HEK293T (cell line): ENCODE measurements around the gene ANKRD63.

ENCODE experiments used
- CTCF ChIA-PET: fragments of 350-600 bp; formaldehyde crosslinking; extraction: SDS; loops from one replicate; lab custom pipeline; 2021; ENCODE audit warnings: antibody characterized with exemption, inconsistent platforms; lab: Yijun Ruan, JAX
- POLR2A ChIA-PET: fragments of 350-600 bp; formaldehyde crosslinking; extraction: SDS; loops from one replicate; lab custom pipeline; 2020; ENCODE audit warnings: antibody characterized with exemption, inconsistent platforms; lab: Yijun Ruan, JAX
- DNase-seq: peaks from one replicate; pipeline ENCODE4 v3.0.0; 2012; ENCODE audit warnings: mixed read lengths; ENCODE audit errors: extremely low spot score
- ARNT ChIP-seq: fragments of 450-650 bp; IDR thresholded peaks from 2 replicates; pipeline ENCODE4 v1.6.1; 2017; ENCODE audit warnings: mild to moderate bottlenecking
- BHLHE40 ChIP-seq: fragments of 450-650 bp; IDR thresholded peaks from 2 replicates; pipeline ENCODE4 v1.6.1; 2016; ENCODE audit warnings: mild to moderate bottlenecking, moderate library complexity, borderline replicate concordance
- CTBP1 ChIP-seq: fragments of 450-650 bp; IDR thresholded peaks from 2 replicates; pipeline ENCODE4 v1.6.1; 2016; ENCODE audit warnings: borderline replicate concordance
- ELF4 ChIP-seq: fragments of 450-650 bp; IDR thresholded peaks from 2 replicates; pipeline ENCODE4 v1.6.1; 2017; ENCODE audit warnings: antibody characterized with exemption
- FOXA1 ChIP-seq: fragments of 450-650 bp; IDR thresholded peaks from 2 replicates; pipeline ENCODE4 v1.6.1; 2016; ENCODE audit warnings: mild to moderate bottlenecking
- FOXK2 ChIP-seq: fragments of 450-650 bp; IDR thresholded peaks from 2 replicates; pipeline ENCODE4 v1.6.1; 2016; ENCODE audit warnings: mild to moderate bottlenecking
- FOXM1 ChIP-seq: fragments of 450-650 bp; IDR thresholded peaks from 2 replicates; pipeline ENCODE4 v1.6.1; 2017; ENCODE audit warnings: mild to moderate bottlenecking, borderline replicate concordance
- HDGF ChIP-seq: fragments of 450-650 bp; IDR thresholded peaks from 2 replicates; pipeline ENCODE4 v1.6.1; 2017; ENCODE audit warnings: antibody characterized with exemption, borderline replicate concordance
- L3MBTL2 ChIP-seq: fragments of 450-650 bp; conservative IDR thresholded peaks from 2 replicates; pipeline ENCODE4 v1.6.1; 2016; ENCODE audit warnings: mild to moderate bottlenecking
- LEF1 ChIP-seq: fragments of 450-650 bp; IDR thresholded peaks from 2 replicates; pipeline ENCODE4 v1.6.1; 2017; ENCODE audit warnings: mild to moderate bottlenecking, borderline replicate concordance
- NFRKB ChIP-seq: fragments of 450-650 bp; IDR thresholded peaks from 2 replicates; pipeline ENCODE4 v1.6.1; 2016; ENCODE audit warnings: mild to moderate bottlenecking, moderate library complexity
- SP1 ChIP-seq: fragments of 450-650 bp; IDR thresholded peaks from 2 replicates; pipeline ENCODE4 v1.6.1; 2017
- SUZ12 ChIP-seq: fragments of 450-650 bp; IDR thresholded peaks from 2 replicates; pipeline ENCODE4 v1.6.1; 2016; ENCODE audit warnings: mild to moderate bottlenecking
- TARDBP ChIP-seq: fragments of 450-650 bp; IDR thresholded peaks from 2 replicates; pipeline ENCODE4 v1.6.1; 2016
- ZNF384 ChIP-seq: fragments of 450-650 bp; IDR thresholded peaks from 2 replicates; pipeline ENCODE4 v1.6.1; 2016
- TF ChIP-seq, protein P1 (sequence below): fragments of 450-650 bp; IDR thresholded peaks from 2 replicates; pipeline ENCODE4 v1.6.1; 2016

The ANKRD63 gene

DNA sequence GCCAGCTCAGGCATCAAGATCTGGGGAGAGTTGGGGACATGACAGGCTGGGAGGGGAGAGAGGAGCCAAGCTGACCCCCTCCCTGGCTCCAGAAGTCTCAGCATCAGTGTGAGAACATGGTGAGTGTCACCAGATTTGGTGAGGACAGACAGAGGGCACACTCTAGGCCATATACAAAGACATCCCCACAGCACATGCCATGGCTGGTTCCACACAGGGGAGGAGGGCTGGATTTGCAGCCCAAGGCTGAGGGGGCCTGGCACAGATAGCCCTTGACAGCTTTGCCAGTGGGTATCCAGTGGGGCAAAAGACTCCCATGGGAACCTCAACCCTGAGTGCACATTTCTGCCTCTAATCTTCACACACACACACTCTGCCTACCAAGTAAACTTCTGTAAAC is 10.1 kb upstream of the ANKRD63 start:
- CTCF ChIA-PET, result interaction anchor here (0.6 to 1.1 kb wide), 2 partner anchors 8 to 18 kb away, joined by 3 to 4 read pairs; no protein-coding TSS in a partner anchor
- POLR2A ChIA-PET, result no interaction called here
- no peak for TF ChIP-seq FOXK2
- no peak for TF ChIP-seq ELF4
- no peak for TF ChIP-seq L3MBTL2
- no peak for TF ChIP-seq FOXM1
- no peak for TF ChIP-seq ZNF384
- no peak for TF ChIP-seq HDGF
- no peak for TF ChIP-seq TARDBP
- no peak for TF ChIP-seq ARNT
- TF ChIP-seq, protein P1, sequence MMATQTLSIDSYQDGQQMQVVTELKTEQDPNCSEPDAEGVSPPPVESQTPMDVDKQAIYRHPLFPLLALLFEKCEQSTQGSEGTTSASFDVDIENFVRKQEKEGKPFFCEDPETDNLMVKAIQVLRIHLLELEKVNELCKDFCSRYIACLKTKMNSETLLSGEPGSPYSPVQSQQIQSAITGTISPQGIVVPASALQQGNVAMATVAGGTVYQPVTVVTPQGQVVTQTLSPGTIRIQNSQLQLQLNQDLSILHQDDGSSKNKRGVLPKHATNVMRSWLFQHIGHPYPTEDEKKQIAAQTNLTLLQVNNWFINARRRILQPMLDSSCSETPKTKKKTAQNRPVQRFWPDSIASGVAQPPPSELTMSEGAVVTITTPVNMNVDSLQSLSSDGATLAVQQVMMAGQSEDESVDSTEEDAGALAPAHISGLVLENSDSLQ, result no peak
- no peak for TF ChIP-seq SP1
- no peak for DNase-seq

DNA sequence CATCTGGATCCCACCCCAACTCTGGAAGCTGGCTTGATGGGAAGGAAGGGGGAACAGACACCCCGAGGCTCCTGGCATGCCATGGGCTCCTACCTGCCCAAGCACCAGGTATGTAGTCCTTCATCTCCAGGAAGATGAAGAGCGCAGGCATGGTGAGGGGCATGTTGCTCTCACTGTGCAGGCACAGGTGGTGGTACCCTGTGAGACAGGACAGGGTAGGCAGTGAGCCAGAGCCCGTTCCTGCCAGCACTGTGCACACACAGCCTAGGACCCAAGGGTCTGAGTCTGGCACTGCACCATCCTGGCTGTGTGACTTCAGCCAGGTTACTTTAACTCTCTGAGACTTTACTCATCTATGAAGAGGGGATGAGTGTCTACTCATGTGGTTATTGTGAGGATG is 9.4 kb upstream of the ANKRD63 start:
- CTCF ChIA-PET, result interaction anchor here (1.1 to 2.1 kb wide), 3 partner anchors 9 to 18 kb away, joined by 3 to 12 read pairs (median 5); no protein-coding TSS in a partner anchor
- no peak for DNase-seq
- TF ChIP-seq FOXA1 (no peak), ELF4 (no peak), HDGF (no peak), LEF1 (no peak), FOXK2 (no peak), FOXM1 (no peak), ARNT (no peak), SUZ12 (no peak), BHLHE40 (no peak), TARDBP (no peak), CTBP1 (no peak), L3MBTL2 (no peak), NFRKB (no peak), ZNF384 (no peak), SP1 (no peak)
- TF ChIP-seq, protein P1, result no peak
- POLR2A ChIA-PET, result no interaction called here

DNA sequence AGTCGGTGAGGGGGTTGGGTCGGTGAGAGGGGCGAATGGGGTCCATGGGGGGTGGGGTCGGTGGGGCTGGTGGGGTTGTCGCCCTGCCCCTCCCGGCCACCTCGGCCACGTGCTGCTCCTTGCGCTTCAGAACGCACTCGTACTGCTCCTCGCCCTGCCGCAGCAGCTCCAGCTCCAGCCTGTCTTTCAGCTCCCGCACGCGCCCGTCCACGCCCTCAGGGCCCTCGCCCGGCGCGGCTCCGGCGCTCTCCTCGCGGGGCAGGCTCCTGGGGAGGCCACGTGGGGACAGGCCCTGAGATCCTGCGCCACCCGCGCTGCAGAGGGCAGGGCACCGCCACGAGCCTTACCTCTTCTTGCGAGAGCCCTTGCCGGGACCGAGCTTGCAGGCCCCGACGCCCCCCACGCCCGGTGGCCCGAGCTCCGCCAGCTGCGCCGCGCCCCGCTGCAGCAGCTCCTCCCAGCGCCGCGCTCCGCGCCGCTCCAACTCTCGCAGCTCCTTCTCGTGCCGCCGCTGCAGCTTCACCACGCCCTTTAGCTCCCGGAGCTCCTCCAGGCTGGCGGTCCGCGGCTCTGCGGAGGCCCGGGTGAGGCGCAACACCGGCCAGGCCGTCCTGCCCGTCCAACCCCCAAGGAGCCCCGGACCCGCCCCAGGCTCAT is 8.2 kb upstream of the ANKRD63 start:
- DNase-seq, result peak; percentile 40
- TF ChIP-seq, protein P1, result no peak
- TF ChIP-seq CTBP1 (no peak), L3MBTL2 (peak; percentile 72)
- ChIA-PET CTCF (interaction anchor here (1.4 to 2.1 kb wide), 3 partner anchors 12 to 19 kb away, joined by 5 to 12 read pairs (median 7); no protein-coding TSS in a partner anchor), POLR2A (no interaction called here)

DNA sequence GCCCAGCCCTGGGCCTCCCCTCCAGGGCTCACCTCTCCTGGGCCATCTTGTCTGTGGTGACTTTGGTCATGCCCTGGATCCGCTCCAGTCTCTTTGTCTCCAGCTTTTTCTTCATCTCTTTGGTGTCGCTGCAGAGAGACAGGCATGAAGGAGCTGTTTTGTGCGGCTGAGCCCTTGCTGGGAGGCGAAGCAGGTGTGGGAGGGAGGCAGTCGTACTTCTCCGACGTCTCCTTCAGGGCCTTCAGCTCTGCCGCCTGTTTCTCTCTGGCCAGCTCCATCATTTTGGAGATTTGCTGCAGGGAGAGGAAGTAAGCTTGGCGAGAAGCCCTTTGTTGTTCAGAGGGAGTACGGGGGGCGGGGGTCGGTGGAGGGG is 7.7 kb upstream of the ANKRD63 start:
- DNase-seq, result no peak

DNA sequence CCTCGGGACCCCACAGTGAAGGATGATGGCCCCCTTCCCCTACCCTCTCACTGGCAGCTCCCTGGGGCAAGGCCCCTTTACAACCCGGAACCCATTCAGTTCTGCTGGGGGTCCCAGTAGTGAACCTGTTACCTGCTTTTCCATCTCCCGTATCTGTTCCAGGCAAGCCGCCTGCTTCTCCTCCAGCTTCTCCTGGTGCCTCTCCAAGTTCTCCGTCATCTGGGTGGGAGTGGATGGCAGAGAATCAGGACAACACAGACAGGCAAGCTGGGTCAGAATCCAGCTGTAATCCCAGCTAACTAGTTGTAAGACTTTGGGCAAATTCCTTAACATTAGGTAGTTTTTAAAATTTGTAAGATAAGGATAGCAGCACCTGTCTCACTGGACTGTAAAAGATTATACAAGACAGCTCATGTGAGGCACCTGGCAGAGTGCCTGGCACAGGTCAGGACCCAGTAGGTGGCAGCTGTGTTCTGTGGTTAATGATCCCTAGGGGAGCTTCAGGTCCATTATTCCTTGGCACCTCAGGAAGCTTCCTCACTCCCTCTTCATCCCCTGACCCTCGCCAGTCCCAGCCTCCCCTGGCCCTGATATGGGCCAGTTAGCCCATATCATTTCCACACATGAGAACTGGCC is 6.4 kb upstream of the ANKRD63 start:
- no peak for DNase-seq
- ChIA-PET CTCF (interaction anchor here (0.8 to 2.2 kb wide), 4 partner anchors 9 to 21 kb away, joined by 4 to 8 read pairs (median 6); no protein-coding TSS in a partner anchor), POLR2A (interaction anchor here (1.1 kb wide), 1 partner anchor 9 kb away, joined by 3 read pairs; no protein-coding TSS in a partner anchor)
- TF ChIP-seq ZNF384 (no peak), FOXM1 (no peak), BHLHE40 (no peak), SUZ12 (no peak), FOXA1 (no peak), LEF1 (no peak), FOXK2 (no peak), ELF4 (no peak)

More for the DNA sequence above, 7.7 kb upstream of the ANKRD63 start:
- no peak for TF ChIP-seq CTBP1
- no peak for TF ChIP-seq SP1
- no peak for TF ChIP-seq FOXM1
- no peak for TF ChIP-seq ELF4
- TF ChIP-seq ARNT, result no peak
- TF ChIP-seq FOXA1, result no peak
- no peak for TF ChIP-seq TARDBP
- no peak for TF ChIP-seq NFRKB
- no peak for TF ChIP-seq BHLHE40
- TF ChIP-seq, protein P1, result no peak
- TF ChIP-seq SUZ12, result no peak
- no peak for TF ChIP-seq LEF1
- no peak for TF ChIP-seq ZNF384
- TF ChIP-seq FOXK2, result no peak
- no peak for TF ChIP-seq HDGF
- TF ChIP-seq L3MBTL2, result no peak
- CTCF ChIA-PET, result interaction anchor here (0.7 to 2.2 kb wide), 4 partner anchors 10 to 130 kb away, joined by 3 to 12 read pairs (median 6); no protein-coding TSS in a partner anchor
- POLR2A ChIA-PET, result no interaction called here
